Heart right ventricle (tissue), 16 donors: ENCODE data around the gene SESN1. TPM values are rescaled to one million over a fixed set of nuclear protein-coding genes. Genes with fewer than 3 reads are reported as not detected.

ENCODE experiments used
- ATAC-seq, 8 donors: fragments of 200-7000 bp; cut with Tn5 transposase; one replicate each; pipeline ENCODE4 v1.9.1; 2020; ENCODE audit warnings: mild to moderate bottlenecking in 8 of 8, moderate library complexity in 8 of 8, moderate number of reproducible peaks in 1 of 8
- DNase-seq, 2 donors: peaks; one replicate each; pipeline ENCODE4 v3.0.0-alpha.2; 2020
- H3K27ac ChIP-seq, 10 donors: fragments of 200-600 bp; sonication (generic) in 2 of 10; one replicate each; pipeline versions ENCODE4 v1.5.0 to v1.8.0; 2020 to 2022; ENCODE audit warnings: mild to moderate bottlenecking in 3 of 10
- H3K27me3 ChIP-seq, 7 donors: fragments of 200-600 bp; one replicate each; pipeline ENCODE4 v1.8.0; 2021 to 2022; ENCODE audit warnings: mild to moderate bottlenecking in 2 of 7
- H3K36me3 ChIP-seq, 9 donors: fragments of 200-600 bp; sonication (generic) in 1 of 9; one replicate each; pipeline versions ENCODE4 v1.5.0 to v1.8.0; 2020 to 2022; ENCODE audit warnings: mild to moderate bottlenecking in 2 of 9
- H3K4me1 ChIP-seq, 9 donors: fragments of 200-600 bp; sonication (generic) in 1 of 9; one replicate each; pipeline versions ENCODE4 v1.5.0 to v1.8.0; 2020 to 2022; ENCODE audit warnings: mild to moderate bottlenecking in 4 of 9
- H3K4me3 ChIP-seq, 10 donors: fragments of 200-600 bp; sonication (generic) in 2 of 10; one replicate each; pipeline versions ENCODE4 v1.5.0 to v1.8.0; 2020 to 2022; ENCODE audit warnings: mild to moderate bottlenecking in 7 of 10, moderate library complexity in 2 of 10
- H3K9me3 ChIP-seq, 11 donors: fragments of 200-600 bp in 10 of 11; sonication (generic) in 2 of 11; one replicate each; pipeline versions ENCODE4 v1.5.0 to v1.8.0; 2013 to 2022; ENCODE audit warnings: mild to moderate bottlenecking in 2 of 11, control low read depth in 1 of 11, moderate library complexity in 1 of 11
- WGBS, 2 donors: extraction: QIAGEN DNeasy Blood & Tissue Kit; methylation state at CpG; one replicate each; pipeline ENCODE4 v1.1.7; 2013; ENCODE audit warnings: inconsistent platforms in 1 of 2; 5-methylcytosine and 5-hydroxymethylcytosine counted together
- intact Hi-C, 10 donors: fragments of 100-400 bp; cut with DNase I; formaldehyde crosslinking; loops; one replicate each; pipeline versions ENCODE4 v1.11.1 to v1.14.2; 2022
- polyA plus RNA-seq, 2 donors: library from polyadenylated mRNA; stranded (reverse); fragments of 200-250 nt; gene quantifications; one replicate each; pipeline ENCODE4 v1.2.3, GENCODE V29; 2013
- total RNA-seq, 10 donors: library from RNA; stranded (reverse); fragmentation: NEBNext Ultra II Directional in 3 of 10; extraction: Animal tissue kit (Norgen Biotek cat#: 25700) in 3 of 10; gene quantifications; one replicate each; pipeline versions ENCODE4 v1.2.1 to v1.2.4, GENCODE V29; 2021 to 2023
- TF ChIP-seq, protein P1 (sequence below), 9 donors: fragments of 200-600 bp; sonication (generic) in 2 of 9; IDR thresholded peaks; one replicate each; pipeline versions ENCODE4 v1.5.0 to v1.8.0; 2021 to 2022; ENCODE audit warnings: antibody characterized with exemption in 9 of 9, mild to moderate bottlenecking in 5 of 9, moderate library complexity in 1 of 9
- donor health status: Arrhythmogenic right ventricular cardiomyopathy.
- donor health status: ischemic (EF 13 %, LVEDD 7.1; RV severe dilation, severe dysfunction).
- donor health status: healthy with polysubstance abuse.
- donor health status: DM: no; HTN: yes; CAD: no.
- donor health status: DM: no; HTN: no; CAD: no.
- donor health status: ischemic (EF 25% LVEDD 6.9; RV normal size, moderate dysfunction).
- donor health status: ischemic (EF 25% LVEDD 5.7; RV mildly dilated, moderate dysfunction).
- donor health status: healthy.
- donor health status: DM: yes; HTN: yes; CAD: no.
- donor health status: Ischemic cardiomyopathy.
- donor health status: ischemic (EF 35%, LVEDD 5.7; RV mildly dilated, moderate dysfunction).
- donor health status: nonischemic (EF 11% LVEDD 7.7; RV severe dilation, severe dysfunction).
- donor health status: DM: yes; HTN: yes; CAD: no.
- donor health status: PGD.
- donor health status: ischemic (EF 29% LVEDD 5.4; RV normal size, mild dysfunction).
- donor health status: nonischemic (EF 23%, LVEDD 6.1; RV moderate dilation, normal function).

The SESN1 gene
- total and polyA plus RNA-seq, 12 donors = 16.2 to 62.8 (median 37.7) TPM

DNA sequence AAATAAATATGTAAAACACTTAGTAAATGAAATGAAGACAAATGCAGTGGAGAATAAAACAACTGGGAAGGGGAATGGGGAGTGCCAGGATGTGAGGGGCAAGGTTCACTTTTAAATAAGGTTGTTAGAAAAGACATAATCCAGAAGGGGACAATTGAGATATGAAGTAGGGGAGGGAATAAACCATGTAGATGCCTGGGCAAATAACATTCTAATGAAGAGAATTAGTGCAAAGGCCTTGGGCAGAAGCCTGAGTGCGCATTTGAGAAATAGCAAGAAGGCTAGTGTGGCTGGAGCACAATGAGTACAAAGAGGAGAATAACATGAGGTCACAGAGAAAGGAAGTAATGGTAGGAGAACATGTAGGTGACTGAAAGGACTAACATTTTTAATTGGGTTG, 3.0 kb upstream of the SESN1 start:
- no peak for ATAC-seq
- H3K36me3 ChIP-seq = peaks cover 0 to 28% (median 0%) of the 10 kb centered on the region in 9 donors
- DNase-seq = no peak
- 100% methylated on average over 1 of the region's 1 CpG for WGBS, 2 donors
- peaks cover 0 to 24% (median 15%) of the 10 kb centered on the region in 9 donors for H3K4me1 ChIP-seq
- no peak overlapping the region for H3K4me3 ChIP-seq
- no peaks in the 10 kb centered on the region for H3K9me3 ChIP-seq
- TF ChIP-seq, protein P1, sequence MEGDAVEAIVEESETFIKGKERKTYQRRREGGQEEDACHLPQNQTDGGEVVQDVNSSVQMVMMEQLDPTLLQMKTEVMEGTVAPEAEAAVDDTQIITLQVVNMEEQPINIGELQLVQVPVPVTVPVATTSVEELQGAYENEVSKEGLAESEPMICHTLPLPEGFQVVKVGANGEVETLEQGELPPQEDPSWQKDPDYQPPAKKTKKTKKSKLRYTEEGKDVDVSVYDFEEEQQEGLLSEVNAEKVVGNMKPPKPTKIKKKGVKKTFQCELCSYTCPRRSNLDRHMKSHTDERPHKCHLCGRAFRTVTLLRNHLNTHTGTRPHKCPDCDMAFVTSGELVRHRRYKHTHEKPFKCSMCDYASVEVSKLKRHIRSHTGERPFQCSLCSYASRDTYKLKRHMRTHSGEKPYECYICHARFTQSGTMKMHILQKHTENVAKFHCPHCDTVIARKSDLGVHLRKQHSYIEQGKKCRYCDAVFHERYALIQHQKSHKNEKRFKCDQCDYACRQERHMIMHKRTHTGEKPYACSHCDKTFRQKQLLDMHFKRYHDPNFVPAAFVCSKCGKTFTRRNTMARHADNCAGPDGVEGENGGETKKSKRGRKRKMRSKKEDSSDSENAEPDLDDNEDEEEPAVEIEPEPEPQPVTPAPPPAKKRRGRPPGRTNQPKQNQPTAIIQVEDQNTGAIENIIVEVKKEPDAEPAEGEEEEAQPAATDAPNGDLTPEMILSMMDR (IDR thresholded peaks at IDR 0.05) = no peak
- intact Hi-C loops = loop anchor here in 2 of 10 donors (10.0 kb wide), 1 partner anchor 287 kb away; the partner anchor contains the start of gene CD164 (in 2 of the 2)
- H3K27me3 ChIP-seq = no peaks in the 10 kb centered on the region
- H3K27ac ChIP-seq = no peak overlapping the region

DNA sequence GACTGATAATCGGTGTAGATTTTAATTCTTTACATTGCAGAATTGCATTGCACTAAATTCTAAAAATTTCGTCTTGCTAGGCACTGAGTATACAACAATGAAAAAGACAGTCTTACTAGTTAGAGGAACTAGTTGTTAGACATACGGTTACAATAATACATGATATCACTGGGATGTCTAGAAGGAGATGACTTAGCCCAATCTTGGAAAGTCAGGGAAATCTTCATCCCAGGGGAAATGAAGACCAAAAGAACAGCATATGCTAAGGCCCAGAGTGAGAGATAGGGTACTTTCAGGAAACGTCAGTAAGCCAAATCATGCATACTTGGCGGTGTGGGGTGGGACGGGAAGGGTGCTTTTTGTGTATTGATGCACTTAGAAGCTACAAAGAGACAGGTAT, 1.6 kb upstream of the SESN1 start:
- DNase-seq (no peak), ATAC-seq (no peak)
- intact Hi-C loops = loop anchor here in 2 of 10 donors (10.0 kb wide), 1 partner anchor 289 kb away; the partner anchor contains the start of gene CD164 (in 2 of the 2)

DNA sequence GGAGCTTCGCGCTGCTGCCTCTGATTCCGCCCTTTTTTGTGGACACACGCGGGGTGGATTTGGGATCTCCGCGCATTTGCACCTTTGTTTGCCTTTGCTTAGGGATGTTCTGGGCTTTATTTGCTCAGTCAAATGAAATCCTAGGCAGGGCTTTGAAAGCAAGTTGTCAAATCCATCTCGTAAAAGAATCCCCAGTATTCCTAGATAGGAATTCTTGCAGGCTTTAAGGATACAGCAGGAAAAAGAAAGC, 1.1 kb upstream of the SESN1 start:
- no peaks in the 10 kb centered on the region for H3K9me3 ChIP-seq
- TF ChIP-seq, protein P1 (IDR thresholded peaks at IDR 0.05) = no peak
- ATAC-seq (no peak), DNase-seq (no peak)
- peaks cover 0 to 12% (median 0%) of the 10 kb centered on the region in 9 donors for H3K36me3 ChIP-seq
- peaks cover 0 to 43% (median 33%) of the 10 kb centered on the region in 9 donors for H3K4me1 ChIP-seq
- no peaks in the 10 kb centered on the region for H3K27me3 ChIP-seq
- peak overlapping the region; percentile 59 to 98 (median 73) for H3K4me3 ChIP-seq
- WGBS, 2 donors = 1% methylated on average over 8 of the region's 8 CpGs
- H3K27ac ChIP-seq = peak overlapping the region; percentile 91 to 100 (median 99)
- intact Hi-C loops = loop anchor here in 3 of 10 donors (2.0 to 10.0 kb wide), 2 partner anchors 287 to 289 kb away; partner anchors contain the start of gene CD164 (in 3 of the 3)

More for the DNA sequence above, 1.6 kb upstream of the SESN1 start:
- H3K9me3 ChIP-seq = no peaks in the 10 kb centered on the region
- TF ChIP-seq, protein P1 (IDR thresholded peaks at IDR 0.05) = no peak
- H3K36me3 ChIP-seq = peaks cover 0 to 17% (median 0%) of the 10 kb centered on the region in 9 donors
- peak overlapping the region; percentile 59 to 98 (median 73) for H3K4me3 ChIP-seq
- no peaks in the 10 kb centered on the region for H3K27me3 ChIP-seq
- H3K4me1 ChIP-seq = peaks cover 0 to 39% (median 29%) of the 10 kb centered on the region in 9 donors
- H3K27ac ChIP-seq = peak overlapping the region in 9 of 10 donors; percentile 91 to 100 (median 99)
- WGBS, 2 donors = 45 to 52% methylated on average over 6 of the region's 6 CpGs

DNA sequence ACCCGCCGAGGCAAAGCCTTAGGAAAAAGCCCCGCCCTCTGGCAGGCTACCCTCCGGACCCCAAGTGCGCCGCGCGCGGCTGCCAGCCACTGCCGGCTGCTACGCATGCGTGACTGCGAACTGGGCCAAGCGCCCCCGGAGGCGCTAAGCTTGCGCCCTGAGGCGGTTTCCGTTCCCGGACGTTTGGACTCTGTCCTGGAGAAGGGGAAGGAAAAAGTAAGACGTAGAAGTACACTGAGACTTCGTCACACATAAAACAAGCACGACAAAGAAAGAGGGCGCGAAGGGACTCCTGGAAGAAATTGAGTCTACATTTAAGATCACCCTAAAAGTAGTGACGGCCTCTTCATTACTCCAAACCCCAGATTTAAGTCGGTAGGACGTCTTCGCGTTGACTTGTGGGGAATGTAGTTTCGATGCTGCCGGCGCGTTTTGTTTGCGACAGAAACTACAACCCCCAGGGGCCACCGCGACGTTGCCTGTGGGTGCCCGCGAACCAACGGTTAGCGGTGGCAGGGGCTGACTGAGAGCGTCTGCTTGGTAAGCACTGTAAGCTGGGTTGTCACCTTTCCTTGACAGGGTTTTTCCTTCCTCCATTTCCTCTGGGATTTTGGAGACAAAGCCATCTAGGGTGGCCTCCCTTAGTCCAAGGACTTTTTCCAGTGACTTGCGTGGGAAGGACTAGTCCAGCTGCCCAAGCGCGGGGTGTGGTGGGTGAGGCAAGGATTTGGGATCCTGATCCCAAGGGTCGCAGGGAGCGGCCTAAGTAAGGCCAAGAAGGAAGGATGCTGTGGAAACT, 589 bp upstream of the SESN1 start, which contains the start of gene CEP57L1:
CEP57L1 (plus strand) TSS at position 472 of the 799 bp plus-strand sequence. CDS start 49,715 bp downstream, outside the sequence.
- TF ChIP-seq, protein P1 (IDR thresholded peaks at IDR 0.05) = peak in 2 of 9 donors; percentile 18 to 22
- intact Hi-C loops = loop anchor here in 3 of 10 donors (2.0 to 10.0 kb wide), 2 partner anchors 288 to 290 kb away; partner anchors contain the start of gene CD164 (in 3 of the 3)
- H3K4me1 ChIP-seq = peaks cover 0 to 49% (median 38%) of the 10 kb centered on the region in 9 donors
- H3K9me3 ChIP-seq = no peaks in the 10 kb centered on the region
- H3K27me3 ChIP-seq = no peaks in the 10 kb centered on the region
- peaks cover 0 to 7% (median 0%) of the 10 kb centered on the region in 9 donors for H3K36me3 ChIP-seq
- ATAC-seq = peak; percentile 71 to 94 (median 83)
- 0% methylated on average over 47 to 49 of the region's 49 CpGs for WGBS, 2 donors
- peak within 1 kb of the TSS; percentile 91 to 100 (median 99) for H3K27ac ChIP-seq
- DNase-seq = peak; percentile 98
- H3K4me3 ChIP-seq = peak within 1 kb of the TSS; percentile 59 to 98 (median 73)
